Endothelial cell of umbilical vein (primary cell): Measurements from ENCODE around the gene PKMYT1. TPM values are rescaled to one million over a fixed set of nuclear protein-coding genes. Genes with fewer than 3 reads are reported as not detected.
"Not testable (repeated sequence)": the region's sequence is repeated elsewhere in the genome, so short reads cannot be mapped to it uniquely, and the experiment has no call there.

ENCODE experiments used
- BruUV-seq: library from RNA; stranded (reverse); fragments of 400-500 nt; replicated peaks from 2 replicates; lab custom pipeline; 2021; lab: Mats Ljungman, UMichigan
- CTCF ChIA-PET: fragments of 300-600, 350-600 bp; sonication (Branson Sonifier 250); formaldehyde crosslinking; loops from one replicate; lab custom pipeline; 2021; ENCODE audit warnings: antibody characterized with exemption, inconsistent platforms; lab: Charles Lee
- POLR2A ChIA-PET: fragments of 300-600, 350-600 bp; sonication (Branson Sonifier 250); formaldehyde crosslinking; loops from one replicate; lab custom pipeline; 2021; ENCODE audit warnings: antibody characterized with exemption, inconsistent platforms; lab: Charles Lee
- DNase-seq: peaks from one replicate; pipeline ENCODE4 v3.0.0-alpha.2; 2011; ENCODE audit warnings: low read depth, low spot score
- FAIRE-seq: peaks from 2 replicates; lab custom pipeline; 2011; peaks lifted over from hg19 to GRCh38; lab: Jason Lieb, UNC
- H2AFZ ChIP-seq: 2 replicates; pipeline ENCODE4 v1.6.0; 2012; ENCODE audit warnings: low read depth, low read length, control low read depth, inconsistent platforms
- H3K27ac ChIP-seq: 2 replicates; pipeline ENCODE4 v1.5.1; 2011; ENCODE audit warnings: low read depth, mild to moderate bottlenecking, control low read depth, low read length, moderate library complexity; ENCODE audit not compliant: insufficient read depth
- H3K27me3 ChIP-seq, 2 experiments: 2 replicates each; pipeline versions ENCODE4 v1.6.0 to v1.6.1; 2011; ENCODE audit warnings: low read length in 2 of 2, mixed read lengths in 1 of 2; ENCODE audit not compliant: control insufficient read depth in 2 of 2, insufficient read depth in 2 of 2
- H3K36me3 ChIP-seq, 2 experiments: 2 replicates in 1 of 2; 3 replicates in 1 of 2; pipeline ENCODE4 v1.5.1; 2011; ENCODE audit warnings: low read length in 2 of 2, mild to moderate bottlenecking in 1 of 2, moderate library complexity in 1 of 2; ENCODE audit not compliant: control insufficient read depth in 2 of 2, insufficient read depth in 2 of 2; ENCODE audit errors: extremely low read depth in 1 of 2
- H3K4me1 ChIP-seq: 3 replicates; pipeline ENCODE4 v1.5.1; 2011; ENCODE audit warnings: mild to moderate bottlenecking, low read length; ENCODE audit not compliant: control insufficient read depth, insufficient read depth; ENCODE audit errors: extremely low read depth
- H3K4me2 ChIP-seq: 2 replicates; pipeline ENCODE4 v1.6.1; 2011; ENCODE audit warnings: low read length, control low read depth, mixed read lengths; ENCODE audit not compliant: insufficient read depth
- H3K4me3 ChIP-seq, 3 experiments: fragments of 200-600 bp in 1 of 3; sonication (generic), shearing (Covaris generic) in 1 of 3; replicated peaks in 1 of 3; 2 replicates each; pipeline ENCODE4 v1.5.1; 2011 to 2016; ENCODE audit warnings: control low read depth in 3 of 3, low read length in 3 of 3, mild to moderate bottlenecking in 2 of 3, inconsistent platforms in 1 of 3, low read depth in 1 of 3, moderate library complexity in 1 of 3; ENCODE audit not compliant: insufficient read depth in 1 of 3
- H3K79me2 ChIP-seq: 2 replicates; pipeline ENCODE4 v1.6.0; 2012; ENCODE audit warnings: low read length, inconsistent platforms; ENCODE audit not compliant: control insufficient read depth, insufficient read depth
- H3K9ac ChIP-seq: replicated peaks from 2 replicates; pipeline ENCODE3; 2011; ENCODE audit warnings: low read length, control low read depth; ENCODE audit not compliant: insufficient read depth; ENCODE audit errors: extremely low read depth
- H3K9me1 ChIP-seq: replicated peaks from 3 replicates; pipeline ENCODE4 v1.6.0; 2011; ENCODE audit warnings: mild to moderate bottlenecking, low read length; ENCODE audit not compliant: control insufficient read depth, insufficient read depth; ENCODE audit errors: extremely low read depth
- H3K9me3 ChIP-seq: replicated peaks from 2 replicates; pipeline ENCODE4 v1.5.1; 2012; ENCODE audit warnings: low read length, inconsistent platforms; ENCODE audit not compliant: control insufficient read depth, insufficient read depth
- H4K20me1 ChIP-seq: replicated peaks from 2 replicates; pipeline ENCODE3; 2011; ENCODE audit warnings: mild to moderate bottlenecking, low read length; ENCODE audit not compliant: control insufficient read depth, insufficient read depth; ENCODE audit errors: extremely low read depth
- EZH2 ChIP-seq: IDR thresholded peaks from 2 replicates; pipeline ENCODE4 v1.6.1; 2012; ENCODE audit warnings: borderline replicate concordance, low read depth, mild to moderate bottlenecking, moderate library complexity, low read length, inconsistent platforms; ENCODE audit not compliant: severe bottlenecking
- FOS ChIP-seq: IDR thresholded peaks from 2 replicates; pipeline ENCODE4 v1.6.1; 2011; ENCODE audit warnings: mild to moderate bottlenecking, low read length, moderate library complexity, borderline replicate concordance; ENCODE audit not compliant: insufficient read depth
- GATA2 ChIP-seq: IDR thresholded peaks from 2 replicates; pipeline ENCODE4 v1.7.0; 2011; ENCODE audit warnings: low read depth, mild to moderate bottlenecking, moderate library complexity, mixed read lengths, low read length; ENCODE audit not compliant: insufficient read length, insufficient read depth
- POLR2A ChIP-seq: IDR thresholded peaks from 2 replicates; pipeline ENCODE4 v1.6.1; 2012; ENCODE audit warnings: low read depth, mild to moderate bottlenecking, control low read depth, low read length
- dilution Hi-C: fragments of 300-500 bp; cut with MboI; formaldehyde crosslinking; loops from one replicate; pipeline ENCODE4 v1.15.0; 2019; ENCODE audit warnings: low sequenced_read_pairs; ENCODE audit not compliant: extremely low pct_ligation_motif_present
- intact Hi-C: fragments of 100-400 bp; cut with micrococcal nuclease; formaldehyde crosslinking; loops from one replicate; pipeline ENCODE4 v1.10.0; 2022
- polyA plus RNA-seq, 4 experiments: library from polyadenylated mRNA; depleted of rRNA in 3 of 4; stranded (reverse) in 3 of 4; unstranded in 1 of 4; fragments of >200 nt; gene quantifications; 2 replicates each; pipeline versions ENCODE4 v1.2.1 to v1.2.3, GENCODE V29; 2011 to 2012; ENCODE audit warnings: missing spikeins in 1 of 4
- total RNA-seq: library from RNA; stranded (reverse); gene quantifications from 2 replicates; pipeline ENCODE4 v1.2.3, GENCODE V29; 2021

The PKMYT1 gene
- total and polyA plus RNA-seq, 2 donors (not counting 3 experiments of a cell fraction or from before 2014, with no cell fraction given): 26.1 to 48.5 TPM

- H3K36me3 ChIP-seq: peaks cover 0 to 4% of the 10 kb centered on the region in 2 experiments
- no peak for FAIRE-seq
- H3K79me2 ChIP-seq: no peaks in the 10 kb centered on the region
- no peaks in the 10 kb centered on the region for H3K4me1 ChIP-seq
- intact Hi-C loops (no loop called here), dilution Hi-C loops (no loop called here)
- H3K27ac ChIP-seq: no peak overlapping the region
- POLR2A ChIA-PET: no interaction called here
- no peaks in the 10 kb centered on the region for H3K9me3 ChIP-seq
- no peak for DNase-seq
- no peak overlapping the region for H3K4me3 ChIP-seq
- TF ChIP-seq GATA2 (no peak), POLR2A (no peak), FOS (no peak), EZH2 (no peak)
- H2AFZ ChIP-seq: no peak overlapping the region
- no peaks in the 10 kb centered on the region for H4K20me1 ChIP-seq
- no peak overlapping the region for H3K4me2 ChIP-seq
- no peak overlapping the region for H3K9ac ChIP-seq
- H3K9me1 ChIP-seq: no peaks in the 10 kb centered on the region
- no TSS peak for BruUV-seq
- H3K27me3 ChIP-seq: no peaks in the 10 kb centered on the region
- CTCF ChIA-PET: no interaction called here
Observed at GRCh38 chr16:2946649-2947048, 33.6 kb downstream of the PKMYT1 start.

- H2AFZ ChIP-seq, H3K27ac ChIP-seq, intact Hi-C loops, H3K27me3 ChIP-seq, H3K9ac ChIP-seq, H3K79me2 ChIP-seq, H3K4me1 ChIP-seq, DNase-seq, H4K20me1 ChIP-seq, dilution Hi-C loops, H3K9me3 ChIP-seq, BruUV-seq, H3K4me2 ChIP-seq, H3K9me1 ChIP-seq, POLR2A ChIA-PET, FAIRE-seq, H3K4me3 ChIP-seq: not testable (repeated sequence)
- CTCF ChIA-PET: interaction anchor here (2.8 kb wide), 1 partner anchor 17 kb away, joined by 10 read pairs; no protein-coding TSS in a partner anchor
- peaks cover 10 to 15% of the 10 kb centered on the region in 2 experiments for H3K36me3 ChIP-seq
Observed at GRCh38 chr16:2943716-2944115, 36.5 kb downstream of the PKMYT1 start.
